B cell (primary cell): ENCODE measurements around the gene L3MBTL3. TPM values are rescaled to one million over a fixed set of nuclear protein-coding genes. Genes with fewer than 3 reads are reported as not detected.

Experiments
- ATAC-seq: fragments of 200-7000 bp; cut with Tn5 transposase; one replicate; pipeline ENCODE4 v1.10.0; 2021; ENCODE audit warnings: low read depth, mild to moderate bottlenecking, moderate number of reproducible peaks, moderate library complexity
- CTCF ChIA-PET: fragments of 350-600 bp; sonication (Branson Sonifier 250); formaldehyde crosslinking; loops from one replicate; lab custom pipeline; 2021; ENCODE audit warnings: antibody characterized with exemption, inconsistent platforms; lab: Charles Lee
- POLR2A ChIA-PET: fragments of 350-600 bp; sonication (Branson Sonifier 250); formaldehyde crosslinking; loops from one replicate; lab custom pipeline; 2021; ENCODE audit warnings: antibody characterized with exemption; lab: Charles Lee
- DNase-seq: peaks from one replicate; pipeline ENCODE4 v3.0.0; 2013
- H2AFZ ChIP-seq: 2 replicates; pipeline ENCODE4 v1.6.1; 2012; ENCODE audit warnings: mild to moderate bottlenecking, low read depth, low read length; ENCODE audit not compliant: insufficient read depth, poor library complexity, severe bottlenecking
- H3K27ac ChIP-seq, 2 donors: 1 replicate in 1 of 2; 2 replicates in 1 of 2; pipeline ENCODE4 v1.5.1; 2012 to 2013; ENCODE audit warnings: low read length in 2 of 2, mild to moderate bottlenecking in 2 of 2, moderate library complexity in 1 of 2
- H3K27me3 ChIP-seq, 4 experiments: fragments of 200-600 bp in 1 of 4; sonication (generic) in 1 of 4; replicated peaks in 1 of 4; 1 replicate in 2 of 4; 2 replicates in 2 of 4; pipeline versions ENCODE4 v1.6.1 to v1.7.0; 2013 to 2016; ENCODE audit warnings: low read length in 3 of 4, mild to moderate bottlenecking in 2 of 4, mixed read lengths in 1 of 4, moderate library complexity in 1 of 4; ENCODE audit not compliant: insufficient read depth in 4 of 4, control insufficient read depth in 3 of 4; ENCODE audit errors: control extremely low read depth in 1 of 4
- H3K36me3 ChIP-seq, 2 experiments: replicated peaks in 1 of 2; 1 replicate in 1 of 2; 2 replicates in 1 of 2; pipeline versions ENCODE4 v1.6.1 to v1.7.1; 2013; ENCODE audit warnings: low read length in 1 of 2; ENCODE audit not compliant: insufficient read depth in 2 of 2, control insufficient read depth in 1 of 2; ENCODE audit errors: control extremely low read depth in 1 of 2, extremely low read depth in 1 of 2
- H3K4me1 ChIP-seq, 2 donors: fragments of 200-600 bp in 1 of 2; sonication (generic) in 1 of 2; 1 replicate in 1 of 2; 2 replicates in 1 of 2; pipeline versions ENCODE4 v1.5.1 to v1.6.1; 2013 to 2017; ENCODE audit warnings: low read length in 2 of 2; ENCODE audit not compliant: control insufficient read depth in 2 of 2, insufficient read depth in 2 of 2
- H3K4me2 ChIP-seq: replicated peaks from 2 replicates; pipeline ENCODE3; 2012; ENCODE audit warnings: mild to moderate bottlenecking, low read depth, low read length; ENCODE audit not compliant: poor library complexity, severe bottlenecking
- H3K4me3 ChIP-seq, 5 experiments: fragments of 200-600 bp in 1 of 5; sonication (generic) in 1 of 5; 1 replicate in 3 of 5; 2 replicates in 2 of 5; pipeline versions ENCODE4 v1.5.1 to v1.7.0; 2011 to 2016; ENCODE audit warnings: low read length in 4 of 5, mild to moderate bottlenecking in 4 of 5, low read depth in 2 of 5, control low read depth in 1 of 5, moderate library complexity in 1 of 5; ENCODE audit not compliant: insufficient read depth in 1 of 5; ENCODE audit errors: control extremely low read depth in 1 of 5, extremely low read depth in 1 of 5
- H3K79me2 ChIP-seq: fragments of 200-600 bp; sonication (generic); one replicate; pipeline ENCODE4 v1.6.0; 2016; ENCODE audit warnings: low read length; ENCODE audit not compliant: control insufficient read depth, insufficient read depth
- H3K9ac ChIP-seq: fragments of 200-600 bp; sonication (generic); 2 replicates; pipeline ENCODE4 v1.6.1; 2017; ENCODE audit warnings: mild to moderate bottlenecking, low read length, moderate library complexity
- H3K9me3 ChIP-seq, 3 donors: one replicate each; pipeline versions ENCODE4 v1.6.1 to v1.7.1; 2013; ENCODE audit warnings: low read length in 2 of 3; ENCODE audit not compliant: control insufficient read depth in 2 of 3, insufficient read depth in 1 of 3; ENCODE audit errors: control extremely low read depth in 1 of 3
- H4K20me1 ChIP-seq: 2 replicates; pipeline ENCODE4 v1.6.0; 2012; ENCODE audit warnings: mild to moderate bottlenecking, low read length; ENCODE audit not compliant: insufficient read depth, control insufficient read depth, poor library complexity, severe bottlenecking
- H3K27ac Mint-ChIP-seq: one replicate; pipeline ENCODE4 v1.8.0; 2021; ENCODE audit warnings: mixed read lengths
- H3K27me3 Mint-ChIP-seq: one replicate; pipeline ENCODE4 v1.8.0; 2021; ENCODE audit warnings: mixed read lengths
- H3K4me1 Mint-ChIP-seq: one replicate; pipeline ENCODE4 v1.8.0; 2021; ENCODE audit warnings: mixed read lengths
- H3K4me3 Mint-ChIP-seq: one replicate; pipeline ENCODE4 v1.8.0; 2021; ENCODE audit warnings: mixed read lengths
- H3K9me3 Mint-ChIP-seq: one replicate; pipeline ENCODE4 v1.8.0; 2022; ENCODE audit warnings: mixed read lengths; ENCODE audit not compliant: insufficient read depth
- CTCF ChIP-seq: fragments of 200-600 bp; IDR thresholded peaks from one replicate; pipeline ENCODE4 v1.8.0; 2022; ENCODE audit warnings: antibody characterized with exemption, mild to moderate bottlenecking
- EZH2 ChIP-seq: IDR thresholded peaks from 2 replicates; pipeline ENCODE4 v1.6.1; 2012; ENCODE audit warnings: borderline replicate concordance, low read depth, mild to moderate bottlenecking, moderate library complexity, low read length; ENCODE audit not compliant: insufficient read depth, poor library complexity, severe bottlenecking
- WGBS: methylation state at CpG from one replicate; pipeline ENCODE4 v1.1.5; 2013; ENCODE audit warnings: missing lambda C conversion rate; ENCODE audit not compliant: insufficient coverage; 5-methylcytosine and 5-hydroxymethylcytosine counted together
- intact Hi-C: fragments of 100-400 bp; cut with micrococcal nuclease; formaldehyde crosslinking; loops from one replicate; pipeline ENCODE4 v1.10.0; 2022
- polyA plus RNA-seq: library from polyadenylated mRNA; depleted of rRNA; stranded (reverse); fragments of >200 nt; gene quantifications from 2 replicates; pipeline ENCODE4 v1.2.3, GENCODE V29; 2012
- total RNA-seq, 2 donors: library from RNA; stranded (reverse); fragments of 120-200 nt in 1 of 2; gene quantifications; 1 replicate in 1 of 2; 2 replicates in 1 of 2; pipeline versions ENCODE4 v1.2.3 to v1.2.4, GENCODE V29; 2013 to 2022

Gene L3MBTL3
- total and polyA plus RNA-seq, 2 donors (not counting 1 experiment from before 2014, with no cell fraction given) = 28.0 to 46.4 TPM

- no peak overlapping the region for H3K4me3 ChIP-seq
- DNase-seq = no peak
- POLR2A ChIA-PET = no interaction called here
- H3K9me3 Mint-ChIP-seq = no peaks in the 10 kb centered on the region
- H3K27ac Mint-ChIP-seq = no peak overlapping the region
- H3K79me2 ChIP-seq = no peaks in the 10 kb centered on the region
- peaks cover 4% of the 10 kb centered on the region for H3K27me3 Mint-ChIP-seq
- CTCF ChIA-PET = interaction anchor here (0.7 kb wide), 1 partner anchor 1619 kb away, joined by 3 read pairs; the partner anchor contains the start of gene MED23
- no peak overlapping the region for H2AFZ ChIP-seq
- no peak overlapping the region for H3K9ac ChIP-seq
- intact Hi-C loops = no loop called here
- H3K4me3 Mint-ChIP-seq = no peak overlapping the region
- no peaks in the 10 kb centered on the region for H3K36me3 ChIP-seq
- H3K4me2 ChIP-seq = no peak overlapping the region
- ATAC-seq = no peak
- H3K27me3 ChIP-seq = peaks cover 0 to 4% (median 0%) of the 10 kb centered on the region in 4 experiments
- H3K4me1 ChIP-seq = no peaks in the 10 kb centered on the region
- peaks cover 3% of the 10 kb centered on the region for H3K4me1 Mint-ChIP-seq
- TF ChIP-seq EZH2 (no peak), CTCF (no peak)
- no peaks in the 10 kb centered on the region for H4K20me1 ChIP-seq
- H3K27ac ChIP-seq = no peak overlapping the region
- H3K9me3 ChIP-seq = no peaks in the 10 kb centered on the region
- WGBS = 65% methylated on average over 4 of the region's 5 CpGs
Observed at GRCh38 chr6:130009146-130009545, 9.2 kb upstream of the L3MBTL3 start.

- Histone ChIP-seq H3K4me2 (no peak overlapping the region), H3K4me1 (no peaks in the 10 kb centered on the region), H3K27me3 (no peaks in the 10 kb centered on the region), H3K9me3 (no peaks in the 10 kb centered on the region), H3K9ac (no peak overlapping the region), H3K27ac (no peak overlapping the region), H2AFZ (no peak overlapping the region), H3K79me2 (no peaks in the 10 kb centered on the region), H3K36me3 (no peaks in the 10 kb centered on the region), H4K20me1 (no peaks in the 10 kb centered on the region), H3K4me3 (no peak overlapping the region)
- ATAC-seq (no peak), DNase-seq (no peak)
- Mint-ChIP-seq H3K27me3 (no peaks in the 10 kb centered on the region), H3K4me1 (peaks cover 3% of the 10 kb centered on the region), H3K9me3 (no peaks in the 10 kb centered on the region), H3K4me3 (no peak overlapping the region), H3K27ac (no peak overlapping the region)
- TF ChIP-seq EZH2 (no peak), CTCF (no peak)
- ChIA-PET POLR2A (no interaction called here), CTCF (interaction anchor here (0.6 kb wide), 1 partner anchor 1027 kb away, joined by 4 read pairs; no protein-coding TSS in a partner anchor)
- intact Hi-C loops = no loop called here
- WGBS = 86% methylated on average over 2 of the region's 2 CpGs
Observed at GRCh38 chr6:130010387-130010786, 8.0 kb upstream of the L3MBTL3 start.
